Mucosa of descending colon (tissue), 3 donors: ENCODE data around the gene TBC1D26. TPM values are rescaled to one million over a fixed set of nuclear protein-coding genes. Genes with fewer than 3 reads are reported as not detected.
"Not testable (repeated sequence)": the region's sequence is repeated elsewhere in the genome, so short reads cannot be mapped to it uniquely, and the experiment has no call there.

Experiments
- ATAC-seq: fragments of 200-7000 bp; cut with Tn5 transposase; one replicate; pipeline ENCODE4 v1.9.1; 2020; ENCODE audit warnings: mild to moderate bottlenecking, moderate library complexity
- DNase-seq, 3 donors: peaks; one replicate each; pipeline ENCODE4 v3.0.0-alpha.2; 2020
- H3K36me3 ChIP-seq: fragments of 200-600 bp; one replicate; pipeline ENCODE4 v1.8.0; 2021; ENCODE audit warnings: low read depth, mild to moderate bottlenecking
- H3K4me1 ChIP-seq: fragments of 200-600 bp; one replicate; pipeline ENCODE4 v1.8.0; 2021; ENCODE audit warnings: low read depth, mild to moderate bottlenecking
- H3K4me3 ChIP-seq: fragments of 200-600 bp; one replicate; pipeline ENCODE4 v1.8.0; 2021; ENCODE audit warnings: mild to moderate bottlenecking
- H3K9me3 ChIP-seq: fragments of 200-600 bp; one replicate; pipeline ENCODE4 v1.8.0; 2021; ENCODE audit warnings: mild to moderate bottlenecking
- intact Hi-C, 2 donors: fragments of 100-400 bp; cut with DNase I in 1 of 2; cut with micrococcal nuclease in 1 of 2; formaldehyde crosslinking; loops; one replicate each; pipeline versions ENCODE4 v1.11.0 to v1.11.1; 2022; cut with DNase I, micrococcal nuclease
- total RNA-seq, 3 donors: library from RNA; stranded (reverse); fragmentation: NEBNext Ultra II Directional in 2 of 3; extraction: Animal tissue kit (Norgen Biotek cat#: 25700) in 2 of 3; gene quantifications; one replicate each; pipeline versions ENCODE4 v1.2.1 to v1.2.4, GENCODE V29; 2021 to 2023
- donor health status: DM: no; HTN: no; CAD: no; lungs with moderate emphysema.
- donor health status: DM: no; HTN: no; CAD: no.
- donor health status: DM: no; HTN: yes; CAD: no.

Gene TBC1D26
- total RNA-seq, 3 donors from 2014 or later, result 0.16 TPM; not detected in 2

- H3K4me3 ChIP-seq, H3K36me3 ChIP-seq, H3K9me3 ChIP-seq, ATAC-seq, DNase-seq, H3K4me1 ChIP-seq, intact Hi-C loops: not testable (repeated sequence)
Observed at GRCh38 chr17:15788365-15788764, 56.3 kb downstream of the TBC1D26 start.

Other genes starting within 250 kb of the TBC1D26 start
- gene TVP23C, start 168.8 kb upstream of the TBC1D26 start, total RNA-seq, result 10 to 100 TPM in 2 of 3 donors, 1 to 10 TPM in 1; 9.7 to 25.0 (median 14.0) TPM
- gene FBXW10B, start 112.6 kb upstream of the TBC1D26 start, total RNA-seq, result 1 to 10 TPM in 1 of 3 donors, under 1 TPM in 2; 0.75 to 1.3 (median 0.82) TPM
- gene TRIM16, start 48.0 kb upstream of the TBC1D26 start, total RNA-seq, result 10 to 100 TPM; 20.1 to 22.8 (median 21.9) TPM
- 10 to 100 TPM in 2 of 3 donors, 1 to 10 TPM in 1; 6.0 to 21.6 (median 10.2) TPM for gene ZNF286A, start 32.5 kb upstream of the TBC1D26 start, total RNA-seq
- gene ADORA2B, start 212.8 kb downstream of the TBC1D26 start, total RNA-seq, result 10 to 100 TPM; 11.9 to 32.9 (median 24.4) TPM